Fibroblast of skin of scalp (primary cell): Measurements from ENCODE around the gene PATL1.
A peak's percentile ranks its signal among the peaks of the same experiment; 100 is the strongest.

ENCODE experiments used
- DNase-seq: peaks from one replicate; pipeline ENCODE4 v3.0.0-alpha.2; 2013

The PATL1 gene

DNA sequence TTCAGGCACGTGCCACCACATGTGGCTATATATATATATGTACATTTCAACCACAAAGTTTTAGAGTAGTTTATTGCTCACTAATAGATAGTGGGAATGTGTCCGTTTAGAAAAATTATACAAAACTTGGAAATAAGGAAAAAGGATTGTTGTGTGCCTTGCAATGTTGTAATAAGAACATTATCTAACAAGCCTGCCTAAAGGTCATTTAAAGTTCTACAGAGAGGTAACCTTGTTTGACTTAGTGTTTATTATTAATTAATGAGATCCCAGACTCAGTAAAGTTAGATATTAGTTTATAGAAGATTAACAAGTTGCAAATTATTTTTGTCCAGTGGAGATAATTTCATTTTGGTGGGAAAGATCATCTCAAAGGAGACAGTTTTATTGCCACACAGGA is 5.5 kb upstream of the PATL1 start:
- DNase-seq, result no peak

DNA sequence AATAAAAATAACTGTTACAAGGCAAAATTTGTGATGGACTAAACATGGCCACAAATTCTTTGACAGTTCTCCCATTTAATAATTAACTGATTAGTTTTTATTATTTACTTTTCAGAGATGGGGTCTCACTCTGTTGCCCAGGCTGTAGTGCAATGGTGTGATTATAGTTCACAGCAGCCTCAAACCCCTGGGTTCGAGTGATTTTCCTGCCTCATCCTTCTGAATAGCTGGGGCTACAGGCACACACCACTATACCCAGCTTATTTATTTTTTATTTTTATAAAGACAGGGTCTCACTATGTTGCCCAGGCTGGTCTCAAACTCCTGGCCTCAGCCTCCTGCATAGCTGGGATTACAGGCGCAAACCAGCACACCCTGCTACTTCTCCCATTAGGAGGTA is 4.5 kb upstream of the PATL1 start:
- no peak for DNase-seq

DNA sequence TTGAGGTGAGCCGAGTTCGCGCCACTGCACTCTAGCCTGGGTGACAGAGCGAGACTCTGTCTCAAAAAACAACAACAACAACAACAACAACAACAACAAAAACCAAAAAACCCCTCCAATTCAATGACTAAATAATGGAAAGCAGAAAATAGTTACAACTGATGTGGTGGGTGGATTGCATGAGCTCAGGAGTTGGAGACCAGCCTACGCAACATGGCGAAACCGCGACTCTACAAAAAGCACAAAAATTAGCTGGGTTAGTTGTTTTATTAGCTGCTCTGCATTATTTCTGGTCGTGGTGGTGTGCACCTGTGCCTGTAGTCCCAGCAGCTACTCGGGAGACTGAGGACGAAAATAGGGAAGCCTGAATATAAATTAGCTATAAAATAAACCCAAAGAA is 2.6 kb upstream of the PATL1 start:
- DNase-seq, result no peak

DNA sequence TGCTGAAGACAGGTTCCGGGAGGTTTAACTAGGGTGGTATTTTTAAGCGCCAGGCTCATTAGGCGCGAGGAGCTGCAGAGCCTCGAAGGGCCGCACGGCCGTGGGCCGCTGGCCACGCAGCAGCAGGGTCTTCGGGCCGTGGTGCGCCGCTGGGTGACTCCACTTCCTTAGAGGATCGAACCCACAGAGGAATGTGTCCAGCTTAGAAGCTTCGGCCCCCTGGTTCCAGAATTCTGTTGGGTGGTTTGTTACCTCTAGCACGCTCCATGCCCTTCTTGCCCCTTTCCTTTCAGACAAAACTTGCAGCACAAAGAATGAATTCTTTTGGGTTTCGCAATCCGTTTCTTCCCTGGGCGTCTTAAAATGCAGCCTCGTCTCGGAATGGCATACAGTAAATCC is 773 bp upstream of the PATL1 start:
- peak; percentile 58 for DNase-seq

DNA sequence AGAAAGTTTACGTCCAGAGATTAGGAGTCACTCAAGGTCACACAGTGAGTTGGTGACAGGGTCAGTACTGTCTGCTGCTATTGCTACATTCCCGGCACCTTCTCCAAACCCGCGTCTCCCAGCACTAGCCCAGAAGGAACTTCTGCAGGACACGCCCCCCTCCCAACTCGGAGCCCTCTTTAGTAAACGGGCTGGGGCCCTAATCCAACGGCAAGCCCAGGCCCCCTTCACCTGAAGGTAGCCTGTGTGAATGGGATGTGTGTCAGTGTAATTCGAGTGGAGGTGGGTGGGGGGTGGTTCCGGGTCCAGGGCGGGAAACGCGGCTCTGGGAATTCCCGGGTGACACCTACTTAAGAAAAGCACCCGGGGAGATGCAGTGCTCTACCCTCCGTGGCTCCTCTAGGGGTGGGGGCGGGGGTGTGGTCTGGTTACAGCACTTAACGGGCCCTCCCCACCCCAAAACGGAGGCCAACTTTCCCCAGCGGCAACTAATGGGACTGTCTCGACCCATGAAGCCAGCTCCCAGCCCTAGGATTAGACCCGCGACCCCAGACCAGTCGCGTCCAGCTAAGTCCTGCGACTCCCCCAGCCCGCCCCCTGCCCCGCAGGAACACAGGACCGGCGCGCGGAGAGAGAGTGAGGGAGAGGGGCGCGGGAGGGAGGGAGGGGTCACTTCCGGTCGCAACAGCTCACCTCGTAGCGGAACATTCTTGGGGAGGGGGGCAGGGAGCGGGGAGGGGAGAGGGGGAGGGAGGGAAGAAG is 468 bp downstream of the PATL1 start:
- DNase-seq, result peak; percentile 50

DNA sequence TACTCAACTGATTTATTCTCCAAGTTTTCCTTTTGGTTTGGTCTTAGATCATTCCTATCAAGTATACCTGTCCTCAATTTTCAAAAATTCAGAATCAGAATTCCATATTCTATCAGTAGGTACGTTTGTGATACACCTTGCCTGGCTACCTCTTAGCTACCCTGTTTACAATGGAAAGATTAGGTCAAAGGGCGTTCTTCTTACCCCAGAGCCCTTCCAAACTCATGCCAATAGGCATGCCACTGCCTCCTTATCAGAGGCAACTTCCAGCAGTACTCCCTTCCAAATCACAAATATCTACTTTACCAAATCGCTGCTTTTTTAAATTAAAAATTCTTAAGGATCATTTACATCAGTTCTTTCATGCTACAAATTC is 1.0 kb downstream of the PATL1 start:
- DNase-seq, result no peak

DNA sequence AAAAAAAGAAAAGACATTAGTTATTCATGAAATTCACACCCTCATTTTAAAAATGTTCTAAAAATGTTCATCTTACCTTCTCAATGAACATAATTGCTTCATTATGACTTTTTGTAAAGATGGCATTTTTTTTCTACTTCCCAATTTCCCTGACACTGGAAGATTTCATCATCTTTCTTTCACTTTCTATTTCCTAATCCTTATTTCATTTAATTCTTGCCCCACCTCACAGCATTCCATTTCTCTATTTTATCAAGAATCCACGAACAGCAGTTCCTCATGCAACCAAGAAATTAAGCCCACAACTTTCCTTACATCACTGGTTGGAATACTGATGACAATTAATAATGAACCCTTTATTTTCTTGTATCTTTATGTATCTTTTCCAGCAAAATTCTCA is 1.9 kb downstream of the PATL1 start:
- peak; percentile 36 for DNase-seq

DNA sequence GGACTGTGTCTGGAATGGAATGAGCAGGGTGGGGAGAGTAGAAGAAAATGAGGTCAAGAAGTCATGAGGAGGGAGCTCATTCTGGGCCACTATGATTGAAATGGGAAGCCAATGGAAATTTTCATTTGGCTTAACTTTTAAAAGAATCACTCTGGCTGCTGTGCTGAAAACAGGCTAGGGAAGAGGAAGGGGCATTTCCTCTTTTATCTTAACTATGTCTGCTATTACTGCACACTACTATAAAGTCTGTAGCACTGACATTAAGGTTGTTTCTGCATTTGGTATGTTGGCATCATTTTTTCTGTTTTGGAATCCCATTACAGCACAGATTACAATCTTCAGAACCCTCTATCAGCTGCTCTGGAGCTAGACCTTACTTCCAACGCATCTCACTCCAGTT is 8.2 kb downstream of the PATL1 start:
- DNase-seq, result no peak

DNA sequence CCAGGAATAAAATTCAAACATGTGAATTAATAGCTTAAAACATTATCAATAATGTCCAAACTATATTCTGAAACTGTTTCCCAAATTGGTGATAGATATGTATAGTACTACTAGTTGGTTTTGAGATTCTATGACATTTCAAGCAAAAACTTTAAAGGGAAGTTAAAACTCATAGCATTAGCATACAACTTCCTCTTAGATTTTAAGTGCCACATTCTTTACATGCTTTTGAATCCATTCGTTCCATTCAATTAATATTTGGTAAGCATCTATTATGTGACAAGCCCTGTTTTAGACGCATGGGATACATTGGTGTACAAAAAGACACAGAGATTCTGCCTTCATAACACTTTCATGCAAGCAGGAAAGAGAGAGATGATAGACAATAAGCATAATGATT is 8.9 kb downstream of the PATL1 start:
- no peak for DNase-seq

DNA sequence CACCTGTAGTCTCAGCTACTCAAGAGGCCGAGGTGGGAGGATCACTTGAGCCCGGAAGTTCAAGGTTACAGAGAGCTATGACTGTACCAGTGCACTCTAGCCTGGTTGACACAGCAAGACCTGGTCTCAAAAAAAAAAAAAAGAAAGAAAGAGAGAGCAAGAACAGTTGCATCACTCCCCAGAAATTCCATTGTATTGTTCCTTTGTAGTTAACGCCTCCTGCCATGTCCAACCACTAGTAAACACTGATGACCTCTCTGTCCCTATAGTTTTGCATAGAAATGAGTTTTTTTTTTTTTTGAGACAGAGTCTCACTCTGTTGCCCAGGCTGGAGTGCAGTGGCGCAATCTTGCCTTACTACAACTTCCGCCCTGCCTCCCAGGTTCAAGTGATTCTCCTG is 10.8 kb downstream of the PATL1 start:
- no peak for DNase-seq

DNA sequence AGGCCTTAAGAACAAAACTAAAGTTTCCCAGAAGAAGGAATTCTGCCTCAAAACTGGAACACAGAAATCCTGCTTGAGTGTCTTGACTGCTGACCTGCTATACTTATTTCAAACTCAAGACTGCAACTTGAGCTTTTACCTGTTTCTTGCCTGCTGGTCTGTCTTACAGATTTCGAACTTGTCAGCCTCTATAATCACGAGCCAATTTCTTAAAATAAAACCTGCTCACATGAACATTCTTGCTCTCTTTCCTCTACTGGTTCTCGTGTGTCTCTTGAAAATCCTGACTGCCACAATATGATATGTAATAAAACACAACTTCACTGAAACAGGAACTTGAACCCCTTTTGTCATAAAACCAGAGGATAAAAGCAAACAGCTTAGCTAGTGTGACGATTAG is 13.9 kb downstream of the PATL1 start:
- no peak for DNase-seq

DNA sequence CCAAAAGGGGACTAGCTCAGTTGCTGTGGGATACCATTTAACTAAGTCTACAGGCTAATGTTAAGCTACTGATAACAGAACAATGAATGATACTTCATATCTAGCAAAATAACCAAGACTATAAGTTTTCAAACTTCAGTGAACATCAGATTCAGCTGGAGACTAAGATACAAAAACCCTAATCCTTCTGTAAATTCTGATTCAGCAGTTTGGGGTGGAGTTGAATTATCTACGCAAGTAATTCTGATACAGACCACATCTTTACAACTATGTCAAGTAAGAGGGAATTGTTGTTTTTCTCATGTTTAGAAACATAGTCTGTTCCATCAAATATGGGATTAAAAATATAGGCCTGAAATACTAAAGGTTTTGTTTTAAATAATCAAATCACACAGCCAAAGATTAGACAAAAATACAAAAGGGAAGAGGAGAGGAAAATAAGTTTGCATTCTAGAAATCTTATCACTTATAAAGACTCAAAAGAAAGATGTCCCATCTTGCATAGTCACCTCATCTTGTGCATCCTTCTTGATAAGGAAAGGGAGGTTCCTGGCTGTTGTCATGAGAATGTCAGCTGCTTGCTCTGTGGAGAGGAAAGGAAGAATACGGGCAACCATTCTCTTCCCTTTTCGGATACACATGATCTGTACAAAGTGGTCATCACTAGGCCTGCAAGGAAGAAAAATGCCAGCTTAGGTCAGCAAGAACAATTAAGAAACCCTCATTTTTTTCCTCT is 21.4 kb downstream of the PATL1 start:
- DNase-seq, result no peak

DNA sequence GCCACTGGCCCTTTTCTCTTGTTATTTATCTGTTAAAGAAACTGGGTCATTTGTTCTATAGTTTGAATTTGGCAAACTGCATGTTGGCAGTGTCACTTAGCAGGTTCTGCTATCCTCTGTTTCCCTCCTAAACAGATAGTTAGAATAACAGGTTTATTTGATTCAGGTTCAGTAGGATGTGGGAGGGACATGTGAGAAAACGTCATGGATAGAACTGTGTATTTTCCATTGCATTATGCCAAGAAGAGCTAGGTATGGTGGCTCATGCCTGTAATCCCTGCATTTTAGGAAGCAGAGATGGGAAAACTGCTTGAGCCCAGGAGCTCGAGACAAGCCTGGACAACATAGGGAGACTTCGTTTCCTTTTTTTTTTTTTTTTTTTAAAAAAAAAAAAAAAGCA is 24.3 kb downstream of the PATL1 start:
- DNase-seq, result no peak

DNA sequence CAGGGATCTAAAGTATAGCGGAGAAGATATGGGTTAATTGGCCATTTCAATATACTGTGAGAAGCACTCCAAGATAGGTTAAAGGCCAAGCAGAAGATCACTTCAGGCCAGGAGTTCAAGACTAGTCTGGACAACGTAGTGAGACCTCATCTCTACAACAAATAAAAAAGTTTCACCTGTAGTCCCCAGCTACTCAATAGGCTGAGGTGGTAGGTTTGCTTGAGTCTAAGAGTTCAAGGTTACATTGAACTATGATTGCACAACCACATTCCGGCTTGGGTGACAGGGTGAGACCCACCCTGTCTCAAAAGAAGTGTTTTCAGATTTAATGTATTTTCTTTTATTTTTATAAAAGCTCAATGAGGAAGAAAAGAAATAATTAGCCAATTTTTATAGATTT is 25.4 kb downstream of the PATL1 start:
- DNase-seq, result no peak

DNA sequence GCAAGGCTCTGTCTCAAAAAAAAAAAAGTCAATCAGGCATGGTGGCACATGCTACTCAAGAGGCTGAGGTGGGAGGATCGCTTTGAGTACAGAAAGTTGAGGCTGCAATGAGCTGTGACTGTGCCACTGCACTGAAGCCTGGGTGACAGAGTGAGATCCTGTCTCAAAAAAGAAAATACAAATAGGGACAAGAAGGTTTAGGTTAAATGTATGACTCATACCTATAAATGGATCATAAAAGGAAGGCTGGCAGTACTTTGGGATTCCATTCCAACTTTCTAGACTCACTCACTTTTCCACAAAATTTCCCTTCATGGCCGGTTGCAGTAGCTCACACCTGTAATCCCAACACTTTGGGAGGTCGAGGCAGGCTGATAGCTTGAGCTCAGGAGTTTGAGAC is 27.7 kb downstream of the PATL1 start:
- DNase-seq, result no peak

DNA sequence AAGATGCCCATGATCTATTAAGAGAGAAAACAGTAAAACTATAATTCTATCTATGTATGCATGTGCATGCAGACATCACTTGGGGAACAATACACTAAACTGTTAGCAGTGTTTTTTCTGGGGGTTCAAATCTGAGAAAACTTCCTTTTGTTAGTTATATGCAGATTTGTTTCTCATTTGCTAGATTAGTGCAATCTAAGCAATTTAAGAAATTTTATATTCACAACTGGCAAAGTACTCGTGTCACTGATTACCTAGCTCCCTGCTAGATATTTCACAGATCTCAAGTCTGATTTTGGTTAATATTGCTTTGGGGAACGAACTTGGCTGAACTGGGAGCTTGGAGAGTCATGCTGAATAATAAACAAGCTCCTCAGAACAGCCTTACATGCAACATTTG is 38.3 kb downstream of the PATL1 start:
- no peak for DNase-seq

DNA sequence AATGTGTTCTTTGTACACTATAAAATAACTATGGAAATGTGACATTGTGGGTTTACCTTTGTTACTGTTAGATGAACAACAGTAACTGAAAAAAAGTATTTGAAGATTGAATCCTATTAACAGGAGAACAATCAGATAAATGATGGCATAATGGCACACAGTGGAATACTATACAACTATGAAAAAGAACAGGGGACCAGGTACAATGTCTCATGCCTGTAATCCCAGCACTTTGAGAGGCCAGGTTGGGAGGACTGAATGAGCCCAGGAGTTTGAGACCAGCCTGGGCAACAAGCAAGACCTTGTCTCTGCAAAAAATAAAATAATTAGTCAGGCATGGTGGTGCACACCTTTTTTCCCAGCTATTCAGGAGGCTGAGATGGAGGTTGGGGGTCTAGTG is 38.8 kb downstream of the PATL1 start:
- no peak for DNase-seq

DNA sequence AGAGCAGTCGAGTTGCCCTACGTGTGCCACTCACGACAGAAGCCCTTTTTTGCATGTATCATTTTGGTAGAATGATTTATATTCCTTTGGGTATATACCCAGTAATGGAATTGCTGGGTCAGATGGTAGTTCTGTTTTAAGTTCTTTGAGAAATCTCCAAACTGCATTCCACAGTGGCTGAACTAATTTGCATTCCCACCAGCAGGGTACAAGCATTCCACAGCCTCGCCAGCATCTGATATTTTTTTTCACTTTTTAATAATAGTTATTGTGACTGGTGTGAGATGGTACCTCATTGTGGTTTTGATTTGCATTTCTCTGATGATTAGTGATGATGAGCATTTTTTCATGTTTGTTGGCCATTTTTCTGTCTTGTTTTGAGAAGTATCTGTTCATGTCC is 41.9 kb downstream of the PATL1 start:
- DNase-seq, result peak; percentile 42

DNA sequence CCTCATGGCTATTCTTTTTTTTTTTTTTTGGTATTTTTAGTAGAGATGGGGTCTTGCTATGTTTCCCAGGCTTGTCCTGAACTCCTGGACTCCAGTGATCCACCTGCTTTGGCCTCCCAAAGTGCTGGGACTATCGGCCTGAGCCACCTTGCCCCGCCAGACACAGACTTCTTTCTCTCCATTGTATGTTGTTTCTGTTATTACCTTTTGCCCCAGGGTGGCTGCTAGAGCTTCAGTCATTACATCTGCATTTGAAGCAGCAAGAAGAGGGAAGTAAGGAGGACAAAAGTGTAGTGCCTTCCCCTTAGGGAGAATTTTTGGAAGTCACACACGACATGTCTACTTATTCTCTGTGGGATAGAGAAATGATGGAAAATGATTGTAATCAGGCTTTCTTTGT is 43.1 kb downstream of the PATL1 start:
- no peak for DNase-seq

DNA sequence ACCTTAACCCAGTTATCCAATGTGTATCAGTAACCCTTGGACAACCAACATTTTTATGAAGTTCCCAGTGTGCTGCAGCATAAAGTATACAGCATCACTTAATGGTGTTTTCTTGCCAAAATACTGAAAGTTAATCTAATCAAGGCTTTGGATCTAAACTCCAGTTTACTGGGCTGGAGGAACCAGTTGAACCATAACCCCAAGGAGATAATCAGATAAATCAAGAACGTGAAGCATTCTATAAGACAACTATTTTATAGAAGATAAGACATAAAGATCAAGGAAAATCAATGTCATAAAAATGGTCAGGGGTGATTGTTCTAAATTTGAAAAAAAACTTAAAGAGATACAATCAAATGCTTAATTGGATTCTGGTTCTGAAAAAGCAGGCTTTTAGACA is 51.0 kb downstream of the PATL1 start:
- DNase-seq, result no peak

DNA sequence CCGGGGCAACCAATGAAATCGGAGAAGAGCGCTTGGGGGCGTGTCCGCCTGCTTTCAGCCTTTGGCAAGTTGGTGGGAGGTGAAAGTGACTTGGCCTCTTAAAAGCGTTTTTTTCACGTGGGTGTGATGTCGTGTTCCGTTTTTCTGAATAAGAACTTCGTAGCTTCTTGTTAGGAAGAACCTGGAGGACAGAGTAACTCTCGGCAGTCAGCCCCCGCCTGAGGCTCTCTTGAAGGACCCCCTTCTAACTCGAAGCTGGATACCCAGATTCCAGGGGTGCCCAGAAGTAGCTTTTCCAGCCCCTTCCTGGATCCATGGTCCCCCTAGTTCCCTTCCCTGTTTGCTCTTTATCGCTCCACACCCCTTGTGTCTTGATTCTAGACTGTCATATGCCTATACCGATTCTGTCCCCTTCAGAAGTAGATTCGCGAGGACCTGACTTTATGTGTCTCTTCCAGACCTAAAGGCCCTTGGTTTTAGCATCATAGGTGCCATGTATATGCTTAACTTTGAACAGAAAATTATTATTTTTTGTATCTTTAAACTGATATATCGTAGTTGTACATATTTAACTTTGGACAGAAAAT is 52.3 kb downstream of the PATL1 start:
- no peak for DNase-seq

DNA sequence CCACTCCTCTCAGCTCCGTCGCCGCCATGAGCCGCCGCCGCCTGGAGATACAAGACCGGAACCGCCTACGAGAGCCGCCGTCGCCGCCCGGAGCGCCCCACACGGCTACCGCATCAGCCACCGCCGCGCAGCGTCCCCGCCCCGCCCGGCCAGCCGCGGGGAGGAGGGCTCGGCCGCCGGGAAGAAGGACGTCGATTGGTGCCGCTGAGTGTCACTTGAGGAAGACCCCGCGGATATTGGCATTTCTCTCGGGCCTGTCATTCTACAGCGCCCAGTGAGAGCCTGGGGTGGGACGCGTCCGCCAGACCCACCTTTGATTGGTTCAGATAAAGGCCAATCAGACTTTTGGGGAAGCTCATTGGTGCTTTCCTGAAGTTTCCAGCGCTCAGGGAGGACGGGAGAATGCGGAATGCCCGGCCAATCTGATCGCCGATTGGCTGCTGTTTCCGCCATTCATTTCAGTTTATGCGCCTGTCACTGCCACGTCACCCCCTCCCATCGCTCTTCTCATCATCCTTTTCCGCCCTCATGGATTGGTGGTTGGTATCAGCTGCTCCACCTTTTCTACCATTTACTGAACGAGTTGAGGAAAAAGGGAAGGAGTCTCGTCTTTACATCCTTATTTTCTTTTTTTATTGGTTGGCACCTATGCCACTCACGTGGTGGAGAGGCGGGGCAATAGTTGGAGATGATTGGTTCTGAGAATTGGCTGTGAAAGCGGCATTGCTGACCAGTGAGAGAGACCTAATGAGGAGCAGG is 53.0 kb downstream of the PATL1 start, which contains the start of gene OSBP:
OSBP (minus strand) TSS at position 138 of the 759 bp plus-strand sequence; CDS start at position 28, 110 bp downstream.
- peak; percentile 100 for DNase-seq

DNA sequence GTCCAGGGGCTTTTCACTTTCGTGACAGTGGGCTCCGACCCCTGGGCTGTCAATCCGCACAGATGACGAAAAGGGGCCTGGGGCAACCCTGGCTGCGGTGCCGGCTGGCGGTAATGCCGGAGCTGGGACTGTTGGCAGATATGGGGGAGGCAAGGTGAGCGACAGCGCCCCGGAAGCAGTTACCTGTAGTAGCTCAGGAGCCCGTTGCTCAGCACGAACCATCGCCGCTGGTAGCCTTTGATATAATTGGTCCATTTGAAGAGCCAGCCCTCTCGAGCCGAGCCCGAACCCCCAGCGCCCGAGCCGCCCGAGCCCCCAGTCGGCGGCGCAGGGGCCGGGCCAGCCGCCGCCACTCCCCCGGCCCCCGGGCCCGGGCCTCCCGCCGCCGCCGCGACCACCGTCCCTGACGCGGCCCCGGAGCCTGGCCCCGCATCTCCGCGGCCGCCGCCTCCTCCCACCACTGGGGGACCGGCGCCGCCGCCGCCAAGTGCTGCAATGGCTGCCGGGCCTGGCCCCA is 53.7 kb downstream of the PATL1 start:
- DNase-seq, result peak; percentile 1
